OCI-LY3 (cell line): ENCODE results near the gene CDH3.

Experiments used
- CTCF ChIP-seq: fragments of 200-600, 300-600 bp; sonication (generic); IDR thresholded peaks from 2 replicates; pipeline ENCODE4 v1.5.1; 2014; ENCODE audit warnings: antibody characterized with exemption, low read length, low read depth
- EZH2phosphoT487 ChIP-seq: fragments of 200-600 bp; shearing (Covaris generic); IDR thresholded peaks from 2 replicates; pipeline ENCODE4 v1.6.1; 2018; ENCODE audit warnings: antibody characterized with exemption, mixed run types, low read depth

- no peak for TF ChIP-seq CTCF
- no peak for TF ChIP-seq EZH2phosphoT487
These were observed 13.9 kb downstream of the CDH3 start for GRCh38 chr16:68658974-68659360.
